Keratinocyte (primary cell): ENCODE measurements around the gene SDR39U1. TPM values are rescaled to one million over a fixed set of nuclear protein-coding genes. Genes with fewer than 3 reads are reported as not detected.

Source experiments
- DNase-seq: peaks from one replicate; pipeline ENCODE4 v3.0.0-alpha.2; 2011; ENCODE audit warnings: low read depth, missing footprints, low spot score
- FAIRE-seq: peaks from 2 replicates; lab custom pipeline; 2011; peaks lifted over from hg19 to GRCh38; lab: Jason Lieb, UNC
- H2AFZ ChIP-seq: 2 replicates; pipeline ENCODE4 v1.6.0; 2012; ENCODE audit warnings: low read length, control low read depth, inconsistent platforms; ENCODE audit not compliant: control insufficient read depth
- H3K27ac ChIP-seq: 2 replicates; pipeline ENCODE4 v1.5.1; 2011; ENCODE audit warnings: low read length; ENCODE audit not compliant: control insufficient read depth, insufficient read depth
- H3K27me3 ChIP-seq: 3 replicates; pipeline ENCODE4 v1.6.0; 2011; ENCODE audit warnings: low read length; ENCODE audit not compliant: control insufficient read depth, insufficient read depth; ENCODE audit errors: extremely low read depth
- H3K36me3 ChIP-seq, 2 experiments: 2 replicates in 1 of 2; 3 replicates in 1 of 2; pipeline ENCODE4 v1.5.1; 2011; ENCODE audit warnings: low read length in 2 of 2, mild to moderate bottlenecking in 1 of 2; ENCODE audit not compliant: control insufficient read depth in 2 of 2, insufficient read depth in 2 of 2; ENCODE audit errors: extremely low read depth in 1 of 2
- H3K4me1 ChIP-seq: 3 replicates; pipeline ENCODE4 v1.5.1; 2011; ENCODE audit warnings: low read length; ENCODE audit not compliant: control insufficient read depth, insufficient read depth; ENCODE audit errors: extremely low read depth
- H3K4me2 ChIP-seq: 3 replicates; pipeline ENCODE4 v1.6.0; 2011; ENCODE audit warnings: low read depth, low read length; ENCODE audit not compliant: control insufficient read depth, insufficient read depth; ENCODE audit errors: extremely low read depth
- H3K4me3 ChIP-seq, 3 experiments: fragments of 200-600 bp in 1 of 3; sonication (generic) in 1 of 3; 2 replicates in 2 of 3; 3 replicates in 1 of 3; pipeline ENCODE4 v1.5.1; 2011 to 2016; ENCODE audit warnings: low read length in 3 of 3, mild to moderate bottlenecking in 3 of 3, control low read depth in 2 of 3, inconsistent platforms in 1 of 3, low read depth in 1 of 3, mixed read lengths in 1 of 3, mixed run types in 1 of 3, moderate library complexity in 1 of 3; ENCODE audit not compliant: control insufficient read depth in 2 of 3, insufficient read depth in 2 of 3; ENCODE audit errors: extremely low read depth in 1 of 3
- H3K79me2 ChIP-seq: 2 replicates; pipeline ENCODE4 v1.6.0; 2012; ENCODE audit warnings: low read length; ENCODE audit not compliant: control insufficient read depth, insufficient read depth
- H3K9ac ChIP-seq: 3 replicates; pipeline ENCODE4 v1.6.0; 2011; ENCODE audit warnings: low read length; ENCODE audit not compliant: control insufficient read depth, insufficient read depth; ENCODE audit errors: extremely low read depth
- H3K9me1 ChIP-seq: 3 replicates; pipeline ENCODE4 v1.6.0; 2011; ENCODE audit warnings: low read length; ENCODE audit not compliant: control insufficient read depth, insufficient read depth; ENCODE audit errors: extremely low read depth
- H3K9me3 ChIP-seq: 2 replicates; pipeline ENCODE4 v1.5.1; 2012; ENCODE audit warnings: low read depth, low read length; ENCODE audit not compliant: control insufficient read depth
- H4K20me1 ChIP-seq: 3 replicates; pipeline ENCODE4 v1.6.0; 2011; ENCODE audit warnings: low read length; ENCODE audit not compliant: control insufficient read depth, insufficient read depth; ENCODE audit errors: extremely low read depth
- CTCF ChIP-seq, 3 experiments: IDR thresholded peaks in 1 of 3; conservative IDR thresholded peaks in 1 of 3; optimal IDR thresholded peaks in 1 of 3; 2 replicates in 2 of 3; 3 replicates in 1 of 3; pipeline versions ENCODE3 to v1.5.1; 2011; ENCODE audit warnings: low read length in 3 of 3, mild to moderate bottlenecking in 3 of 3, moderate library complexity in 2 of 3, control low read depth in 1 of 3, inconsistent platforms in 1 of 3; ENCODE audit not compliant: insufficient read depth in 2 of 3; ENCODE audit errors: extremely low read depth in 1 of 3
- EZH2 ChIP-seq: IDR thresholded peaks from one replicate; pipeline ENCODE4 v1.6.1; 2012; ENCODE audit warnings: inconsistent platforms, mild to moderate bottlenecking, low read length, moderate library complexity
- dilution Hi-C: fragments of 300-500 bp; cut with MboI; formaldehyde crosslinking; loops from one replicate; pipeline ENCODE4 v1.7.0; 2020; ENCODE audit warnings: low sequenced_read_pairs; ENCODE audit not compliant: extremely low pct_ligation_motif_present
- polyA plus RNA-seq, 5 experiments: library from polyadenylated mRNA; depleted of rRNA in 3 of 5; stranded (reverse) in 3 of 5; stranded (forward) in 1 of 5; unstranded in 1 of 5; fragments of >200 nt; gene quantifications; 1 replicate in 1 of 5; 2 replicates in 3 of 5; 3 replicates in 1 of 5; pipeline versions ENCODE4 v1.2.1 to v1.2.3, GENCODE V29; 2011 to 2012; ENCODE audit warnings: missing spikeins in 2 of 5, low read depth in 1 of 5, low replicate concordance in 1 of 5

Gene SDR39U1
- polyA plus RNA-seq, 1 donor (not counting 4 experiments of a cell fraction or from before 2014, with no cell fraction given) = 27.4 TPM

DNA sequence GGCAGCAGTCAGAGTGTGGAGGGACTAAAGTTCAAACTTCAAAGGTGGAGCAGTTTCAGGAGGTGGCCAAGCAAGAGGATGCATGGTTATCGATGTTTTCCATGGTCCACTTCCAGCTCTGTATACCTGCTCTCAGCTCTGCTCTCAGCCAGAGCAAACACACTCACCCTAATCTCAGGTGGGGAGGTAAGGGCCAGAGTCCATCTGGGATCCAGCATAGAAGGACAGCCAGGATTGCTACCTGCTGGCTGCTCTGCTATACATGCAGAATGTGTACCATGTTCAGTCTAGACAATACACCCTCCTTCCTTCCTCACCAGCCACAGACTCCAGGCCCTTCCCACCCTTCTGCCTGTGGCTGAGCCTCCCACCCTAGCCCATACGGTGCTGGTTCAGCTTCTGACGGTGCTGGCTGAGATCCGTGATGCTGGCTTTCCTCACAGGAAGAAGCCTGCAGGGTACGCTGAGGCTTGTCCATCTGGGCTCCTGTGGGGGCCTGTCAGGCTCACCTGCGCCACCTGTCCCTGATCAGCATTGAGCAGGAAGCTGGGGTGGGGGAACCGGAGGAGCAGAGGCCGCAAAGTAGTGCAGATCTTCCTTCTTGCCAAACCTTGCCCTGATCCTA, 15.6 kb downstream of the SDR39U1 start:
- H3K27ac ChIP-seq = no peak overlapping the region
- no peaks in the 10 kb centered on the region for H3K9me3 ChIP-seq
- H3K36me3 ChIP-seq = peaks cover 0 to 5% of the 10 kb centered on the region in 2 experiments
- dilution Hi-C loops = no loop called here
- H3K27me3 ChIP-seq = no peaks in the 10 kb centered on the region
- peaks cover 15% of the 10 kb centered on the region for H3K79me2 ChIP-seq
- FAIRE-seq (no peak), DNase-seq (no peak)
- no peaks in the 10 kb centered on the region for H4K20me1 ChIP-seq
- H3K9ac ChIP-seq = no peak overlapping the region
- no peak overlapping the region for H3K4me3 ChIP-seq
- peaks cover 43% of the 10 kb centered on the region for H3K4me1 ChIP-seq
- H3K4me2 ChIP-seq = peak overlapping the region; percentile 35
- peak overlapping the region; percentile 21 for H2AFZ ChIP-seq
- TF ChIP-seq CTCF (optimal IDR thresholded peaks at IDR 0.05 in 1 of 3, IDR thresholded peaks at IDR 0.05 in 1 of 3, conservative IDR thresholded peaks at IDR 0.05 in 1 of 3; ENCODE audit: extremely low read depth in 1 of 3, insufficient read depth in 2 of 3, low read length in 3 of 3) (peak in 1 of 3 experiments; percentile 43), EZH2 (no peak)
- H3K9me1 ChIP-seq = no peaks in the 10 kb centered on the region

- Histone ChIP-seq H3K36me3 (peaks cover 0 to 2% of the 10 kb centered on the region in 2 experiments), H3K9me1 (no peaks in the 10 kb centered on the region), H3K4me2 (peak overlapping the region; percentile 48), H3K4me1 (peaks cover 38% of the 10 kb centered on the region), H3K27ac (no peak overlapping the region), H3K27me3 (no peaks in the 10 kb centered on the region), H4K20me1 (no peaks in the 10 kb centered on the region), H3K9me3 (no peaks in the 10 kb centered on the region), H3K79me2 (peaks cover 10% of the 10 kb centered on the region), H3K4me3 (no peak overlapping the region), H2AFZ (peak overlapping the region; percentile 21), H3K9ac (no peak overlapping the region)
- DNase-seq = no peak
- dilution Hi-C loops = no loop called here
- TF ChIP-seq CTCF (optimal IDR thresholded peaks at IDR 0.05 in 1 of 3, IDR thresholded peaks at IDR 0.05 in 1 of 3, conservative IDR thresholded peaks at IDR 0.05 in 1 of 3; ENCODE audit: extremely low read depth in 1 of 3, insufficient read depth in 2 of 3, low read length in 3 of 3) = no peak
- no peak for FAIRE-seq
Measured at GRCh38 chr14:24426150-24426911, 16.2 kb downstream of the SDR39U1 start.
